IMR-90 (cell line): Measurements from ENCODE around the gene OOSP3. TPM values are rescaled to one million over a fixed set of nuclear protein-coding genes. Genes with fewer than 3 reads are reported as not detected.

Experiments
- ATAC-seq: fragments of 200-7000 bp; cut with Tn5 transposase; 2 replicates; pipeline ENCODE4 v1.9.1; 2020; ENCODE audit warnings: low read depth, mild to moderate bottlenecking, moderate library complexity
- BruUV-seq: library from RNA; stranded (reverse); fragments of 400-500 nt; replicated peaks from 2 replicates; lab custom pipeline; 2021; lab: Mats Ljungman, UMichigan
- CTCF ChIA-PET: fragments of 300-600 bp; formaldehyde crosslinking; extraction: SDS; loops from one replicate; lab custom pipeline; 2021; ENCODE audit warnings: antibody characterized with exemption; lab: Yijun Ruan, JAX
- POLR2A ChIA-PET: fragments of 300-600 bp; sonication (Branson Sonifier 250); formaldehyde crosslinking; loops from one replicate; lab custom pipeline; 2022; ENCODE audit warnings: antibody characterized with exemption; ENCODE audit not compliant: unreplicated experiment; lab: Charles Lee
- DNase-seq: peaks from one replicate; pipeline ENCODE4 v3.0.0; 2013
- H2AFZ ChIP-seq: replicated peaks from 2 replicates; pipeline ENCODE3; 2013; ENCODE audit warnings: low read length, mild to moderate bottlenecking; ENCODE audit not compliant: poor library complexity
- H2AK5ac ChIP-seq: 2 replicates; pipeline ENCODE4 v1.6.1; 2013; ENCODE audit warnings: low read depth, low read length, inconsistent platforms
- H2AK9ac ChIP-seq: replicated peaks from 2 replicates; pipeline ENCODE3; 2013; ENCODE audit warnings: mild to moderate bottlenecking, low read depth, low read length, moderate library complexity; ENCODE audit not compliant: poor library complexity
- H2BK120ac ChIP-seq: 2 replicates; pipeline ENCODE4 v1.6.1; 2013; ENCODE audit warnings: low read depth, low read length, inconsistent platforms
- H2BK15ac ChIP-seq: 3 replicates; pipeline ENCODE4 v1.6.1; 2013; ENCODE audit warnings: low read depth, low read length, inconsistent platforms
- H2BK20ac ChIP-seq: 2 replicates; pipeline ENCODE4 v1.6.1; 2013; ENCODE audit warnings: low read depth, mild to moderate bottlenecking, inconsistent platforms, low read length, moderate library complexity
- H2BK5ac ChIP-seq: 2 replicates; pipeline ENCODE4 v1.6.1; 2013; ENCODE audit warnings: mild to moderate bottlenecking, low read depth, low read length, inconsistent platforms; ENCODE audit not compliant: poor library complexity, severe bottlenecking
- H3K14ac ChIP-seq: replicated peaks from 2 replicates; pipeline ENCODE4 v1.6.1; 2013; ENCODE audit warnings: low read depth, low read length, inconsistent platforms
- H3K18ac ChIP-seq: 2 replicates; pipeline ENCODE4 v1.6.1; 2013; ENCODE audit warnings: low read depth, low read length, control low read depth
- H3K23ac ChIP-seq: 2 replicates; pipeline ENCODE4 v1.6.1; 2013; ENCODE audit warnings: low read depth, low read length, inconsistent platforms
- H3K27ac ChIP-seq: 2 replicates; pipeline ENCODE4 v1.5.1; 2013; ENCODE audit warnings: mild to moderate bottlenecking, control low read depth, low read length; ENCODE audit not compliant: insufficient read depth
- H3K27me3 ChIP-seq: 2 replicates; pipeline ENCODE4 v1.6.1; 2013; ENCODE audit warnings: low read length; ENCODE audit not compliant: control insufficient read depth, insufficient read depth
- H3K36me3 ChIP-seq: 2 replicates; pipeline ENCODE4 v1.6.1; 2013; ENCODE audit warnings: low read length, mixed read lengths; ENCODE audit not compliant: control insufficient read depth, insufficient read depth
- H3K4ac ChIP-seq: 2 replicates; pipeline ENCODE4 v1.6.1; 2013; ENCODE audit warnings: low read depth, low read length, inconsistent platforms
- H3K4me1 ChIP-seq: 2 replicates; pipeline ENCODE4 v1.6.1; 2013; ENCODE audit warnings: low read length, mixed read lengths; ENCODE audit not compliant: control insufficient read depth, insufficient read depth
- H3K4me2 ChIP-seq: 2 replicates; pipeline ENCODE4 v1.6.1; 2013; ENCODE audit warnings: low read depth, mild to moderate bottlenecking, control low read depth, low read length, moderate library complexity
- H3K4me3 ChIP-seq: 2 replicates; pipeline ENCODE4 v1.5.1; 2013; ENCODE audit warnings: low read depth, mild to moderate bottlenecking, control low read depth, low read length, moderate library complexity; ENCODE audit not compliant: insufficient read depth
- H3K56ac ChIP-seq: 2 replicates; pipeline ENCODE4 v1.6.1; 2013; ENCODE audit warnings: low read length, inconsistent platforms; ENCODE audit not compliant: insufficient read depth; ENCODE audit errors: extremely low read depth
- H3K79me1 ChIP-seq, 2 experiments: 2 replicates each; pipeline ENCODE4 v1.6.1; 2013; ENCODE audit warnings: low read length in 2 of 2, inconsistent platforms in 1 of 2, low read depth in 1 of 2
- H3K9ac ChIP-seq: 2 replicates; pipeline ENCODE4 v1.6.1; 2013; ENCODE audit warnings: low read depth, low read length, control low read depth
- H3K9me1 ChIP-seq: 2 replicates; pipeline ENCODE4 v1.6.1; 2013; ENCODE audit warnings: low read length, inconsistent platforms; ENCODE audit not compliant: insufficient read depth
- H3K9me3 ChIP-seq: 2 replicates; pipeline ENCODE4 v1.6.1; 2013; ENCODE audit warnings: low read length; ENCODE audit not compliant: control insufficient read depth, insufficient read depth
- H4K20me1 ChIP-seq: 2 replicates; pipeline ENCODE4 v1.6.1; 2013; ENCODE audit warnings: low read length, inconsistent platforms; ENCODE audit not compliant: insufficient read depth
- H4K5ac ChIP-seq: 2 replicates; pipeline ENCODE4 v1.6.1; 2013; ENCODE audit warnings: mild to moderate bottlenecking, low read depth, low read length, control low read depth
- H4K8ac ChIP-seq, 2 experiments: 2 replicates each; pipeline ENCODE4 v1.6.1; 2013; ENCODE audit warnings: low read depth in 2 of 2, low read length in 2 of 2, control low read depth in 1 of 2, inconsistent platforms in 1 of 2
- H4K91ac ChIP-seq: 2 replicates; pipeline ENCODE4 v1.6.1; 2013; ENCODE audit warnings: low read depth, low read length, inconsistent platforms; ENCODE audit not compliant: insufficient read depth
- BHLHE40 ChIP-seq: fragments of 150-350 bp; IDR thresholded peaks from 2 replicates; pipeline ENCODE4 v1.6.1; 2016; ENCODE audit warnings: mild to moderate bottlenecking, low read depth, low read length
- CEBPB ChIP-seq: IDR thresholded peaks from 2 replicates; pipeline ENCODE4 v1.6.1; 2012; ENCODE audit warnings: low read depth, low read length, improper control_type of control experiment
- CHD1 ChIP-seq: IDR thresholded peaks from 2 replicates; pipeline ENCODE4 v1.6.1; 2012; ENCODE audit warnings: low read depth, low read length, improper control_type of control experiment
- MAZ ChIP-seq: IDR thresholded peaks from 2 replicates; pipeline ENCODE4 v1.6.1; 2012; ENCODE audit warnings: low read depth, mild to moderate bottlenecking, low read length, improper control_type of control experiment, moderate library complexity, borderline replicate concordance
- RAD21 ChIP-seq: IDR thresholded peaks from 2 replicates; pipeline ENCODE4 v1.6.1; 2012; ENCODE audit warnings: low read length, improper control_type of control experiment
- RCOR1 ChIP-seq: IDR thresholded peaks from 2 replicates; pipeline ENCODE4 v1.6.1; 2012; ENCODE audit warnings: mild to moderate bottlenecking, low read length, improper control_type of control experiment; ENCODE audit not compliant: insufficient replicate concordance
- SMC3 ChIP-seq: fragments of 150-350 bp; IDR thresholded peaks from 2 replicates; pipeline ENCODE4 v1.6.1; 2016; ENCODE audit warnings: low read depth, mild to moderate bottlenecking, antibody characterized with exemption, low read length, moderate library complexity
- WGBS, 2 experiments: methylation state at CpG; one replicate each; pipeline versions ENCODE4 v1.1.5 to v1.1.7; 2013; ENCODE audit warnings: missing lambda C conversion rate in 2 of 2; ENCODE audit not compliant: insufficient read length in 1 of 2; ENCODE audit errors: extremely low coverage in 2 of 2; 5-methylcytosine and 5-hydroxymethylcytosine counted together
- dilution Hi-C: fragments of 300-500 bp; cut with HindIII; formaldehyde crosslinking; loops from one replicate; pipeline ENCODE4 v1.14.3; 2018; ENCODE audit warnings: low sequenced_read_pairs; ENCODE audit not compliant: unreplicated experiment
- in situ Hi-C: fragments of 300-500 bp; cut with MboI; formaldehyde crosslinking; loops from 3 replicates; pipeline ENCODE4 v1.14.3; 2019; ENCODE audit warnings: low sequenced_read_pairs, inconsistent platforms, mixed read lengths
- intact Hi-C: fragments of 100-400 bp; cut with micrococcal nuclease; formaldehyde crosslinking; loops from 2 replicates; pipeline ENCODE4 v1.10.0; 2022
- polyA plus RNA-seq, 3 experiments: library from polyadenylated mRNA; depleted of rRNA; stranded (reverse); fragments of >200 nt; gene quantifications; 2 replicates each; pipeline ENCODE4 v1.2.3, GENCODE V29; 2012; ENCODE audit warnings: low replicate concordance in 1 of 3
- total RNA-seq: library from RNA; depleted of rRNA; stranded (reverse); fragments of >200 nt; gene quantifications from 2 replicates; pipeline ENCODE4 v1.2.3, GENCODE V29; 2012
- TF ChIP-seq, protein P1 (sequence below): conservative IDR thresholded peaks from 2 replicates; pipeline ENCODE4 v1.5.1; 2012; ENCODE audit warnings: mild to moderate bottlenecking, low read depth, low read length, improper control_type of control experiment
- TF ChIP-seq, protein P2 (sequence below): fragments of 150-350 bp; IDR thresholded peaks from 2 replicates; pipeline ENCODE4 v1.6.1; 2017; ENCODE audit warnings: mild to moderate bottlenecking, antibody characterized with exemption, low read length, low read depth

Gene OOSP3
- total and polyA plus RNA-seq, 2 of the 4 experiments (the other 2 are of a cell fraction), result not detected

DNA sequence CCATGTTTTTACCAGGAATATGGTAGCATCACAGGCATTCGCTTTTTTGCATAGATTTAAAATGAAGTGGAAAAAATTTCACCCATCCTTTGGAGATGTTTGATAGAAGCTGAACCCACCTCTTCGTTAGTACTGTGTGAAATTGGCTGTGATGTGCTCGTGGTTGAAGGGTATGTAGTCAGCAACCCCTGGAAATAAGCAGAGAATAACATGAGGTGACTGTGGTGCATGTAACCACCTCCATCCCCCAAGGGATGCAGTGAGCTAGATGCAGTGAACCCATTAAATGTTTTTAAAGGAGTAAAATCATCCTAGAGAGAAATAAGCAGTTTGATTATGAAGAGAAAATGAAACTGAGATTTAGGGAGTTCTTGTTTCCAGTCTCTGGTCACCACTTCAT is 49.2 kb upstream of the OOSP3 start:
- no peaks in the 10 kb centered on the region for H3K36me3 ChIP-seq
- ChIA-PET CTCF (interaction anchor here (0.6 kb wide), 1 partner anchor 141 kb away, joined by 3 read pairs; no protein-coding TSS in a partner anchor), POLR2A (no interaction called here)
- no peak overlapping the region for H3K9ac ChIP-seq
- no peak overlapping the region for H2BK5ac ChIP-seq
- H3K56ac ChIP-seq, result no peak overlapping the region
- no TSS peak for BruUV-seq
- H2AFZ ChIP-seq, result no peak overlapping the region
- no peak overlapping the region for H3K4me2 ChIP-seq
- H2BK120ac ChIP-seq, result no peak overlapping the region
- H3K27me3 ChIP-seq, result no peaks in the 10 kb centered on the region
- TF ChIP-seq RCOR1 (no peak), SMC3 (no peak), RAD21 (no peak), CEBPB (no peak), CHD1 (no peak), MAZ (no peak), BHLHE40 (no peak)
- TF ChIP-seq, protein P1, sequence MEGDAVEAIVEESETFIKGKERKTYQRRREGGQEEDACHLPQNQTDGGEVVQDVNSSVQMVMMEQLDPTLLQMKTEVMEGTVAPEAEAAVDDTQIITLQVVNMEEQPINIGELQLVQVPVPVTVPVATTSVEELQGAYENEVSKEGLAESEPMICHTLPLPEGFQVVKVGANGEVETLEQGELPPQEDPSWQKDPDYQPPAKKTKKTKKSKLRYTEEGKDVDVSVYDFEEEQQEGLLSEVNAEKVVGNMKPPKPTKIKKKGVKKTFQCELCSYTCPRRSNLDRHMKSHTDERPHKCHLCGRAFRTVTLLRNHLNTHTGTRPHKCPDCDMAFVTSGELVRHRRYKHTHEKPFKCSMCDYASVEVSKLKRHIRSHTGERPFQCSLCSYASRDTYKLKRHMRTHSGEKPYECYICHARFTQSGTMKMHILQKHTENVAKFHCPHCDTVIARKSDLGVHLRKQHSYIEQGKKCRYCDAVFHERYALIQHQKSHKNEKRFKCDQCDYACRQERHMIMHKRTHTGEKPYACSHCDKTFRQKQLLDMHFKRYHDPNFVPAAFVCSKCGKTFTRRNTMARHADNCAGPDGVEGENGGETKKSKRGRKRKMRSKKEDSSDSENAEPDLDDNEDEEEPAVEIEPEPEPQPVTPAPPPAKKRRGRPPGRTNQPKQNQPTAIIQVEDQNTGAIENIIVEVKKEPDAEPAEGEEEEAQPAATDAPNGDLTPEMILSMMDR, result no peak
- TF ChIP-seq, protein P2, sequence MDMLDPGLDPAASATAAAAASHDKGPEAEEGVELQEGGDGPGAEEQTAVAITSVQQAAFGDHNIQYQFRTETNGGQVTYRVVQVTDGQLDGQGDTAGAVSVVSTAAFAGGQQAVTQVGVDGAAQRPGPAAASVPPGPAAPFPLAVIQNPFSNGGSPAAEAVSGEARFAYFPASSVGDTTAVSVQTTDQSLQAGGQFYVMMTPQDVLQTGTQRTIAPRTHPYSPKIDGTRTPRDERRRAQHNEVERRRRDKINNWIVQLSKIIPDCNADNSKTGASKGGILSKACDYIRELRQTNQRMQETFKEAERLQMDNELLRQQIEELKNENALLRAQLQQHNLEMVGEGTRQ, result no peak
- intact Hi-C loops (loop anchor here (10.0 kb wide), 1 partner anchor 435 kb away; no protein-coding TSS in a partner anchor), dilution Hi-C loops (no loop called here), in situ Hi-C loops (loop anchor here (25.0 kb wide), 1 partner anchor 358 kb away; the partner anchor contains the start of gene MS4A6A)
- WGBS, 2 experiments, result no CpG with 5 or more reads among the region's 3 CpGs
- no peak overlapping the region for H2BK15ac ChIP-seq
- H3K14ac ChIP-seq, result no peak overlapping the region
- no peak overlapping the region for H2AK5ac ChIP-seq
- H3K4me3 ChIP-seq, result no peak overlapping the region
- no peaks in the 10 kb centered on the region for H4K20me1 ChIP-seq
- H4K91ac ChIP-seq, result no peak overlapping the region
- H3K27ac ChIP-seq, result no peak overlapping the region
- no peak overlapping the region for H3K4ac ChIP-seq
- no peaks in the 10 kb centered on the region for H3K79me1 ChIP-seq
- no peak overlapping the region for H4K5ac ChIP-seq
- H2AK9ac ChIP-seq, result no peak overlapping the region
- no peaks in the 10 kb centered on the region for H3K9me1 ChIP-seq
- H3K4me1 ChIP-seq, result no peaks in the 10 kb centered on the region
- DNase-seq (no peak), ATAC-seq (no peak)
- no peak overlapping the region for H2BK20ac ChIP-seq
- no peak overlapping the region for H4K8ac ChIP-seq
- H3K9me3 ChIP-seq, result no peaks in the 10 kb centered on the region
- H3K23ac ChIP-seq, result no peak overlapping the region
- H3K18ac ChIP-seq, result no peak overlapping the region
